GM23338 (cell line): ENCODE data around the gene CCDC157.

Source experiments
- CREB1 ChIP-seq: fragments of 250-450 bp; sonication (Bioruptor Pico); IDR thresholded peaks from 2 replicates; pipeline ENCODE4 v1.5.0; 2020; ENCODE audit warnings: low read depth, mild to moderate bottlenecking, moderate library complexity
- EZH2 ChIP-seq: fragments of 200-600 bp; sonication (generic); IDR thresholded peaks from one replicate; pipeline ENCODE4 v1.8.0; 2017; ENCODE audit warnings: antibody characterized with exemption, mild to moderate bottlenecking, low read depth; ENCODE audit not compliant: unreplicated experiment
- EZH2phosphoT487 ChIP-seq: fragments of 200-600 bp; sonication (generic); IDR thresholded peaks from one replicate; pipeline ENCODE4 v1.8.1; 2018; ENCODE audit warnings: antibody characterized with exemption; ENCODE audit not compliant: unreplicated experiment
- JUNB ChIP-seq: IDR thresholded peaks from one replicate; pipeline ENCODE4 v1.6.1; 2016; ENCODE audit warnings: antibody characterized with exemption; ENCODE audit not compliant: unreplicated experiment
- NANOG ChIP-seq: IDR thresholded peaks from 2 replicates; pipeline ENCODE4 v1.6.1; 2016; ENCODE audit warnings: antibody characterized with exemption, borderline replicate concordance
- POLR2AphosphoS5 ChIP-seq: IDR thresholded peaks from 2 replicates; pipeline ENCODE4 v1.6.1; 2016; ENCODE audit warnings: antibody characterized with exemption, low read depth
- STAT1 ChIP-seq: IDR thresholded peaks from one replicate; pipeline ENCODE4 v1.6.1; 2016; ENCODE audit warnings: antibody characterized with exemption; ENCODE audit not compliant: unreplicated experiment
- TF ChIP-seq, protein P1 (sequence below), 2 experiments: fragments of 200-600 bp in 1 of 2; sonication (generic) in 1 of 2; conservative IDR thresholded peaks; 2 replicates each; pipeline versions ENCODE4 v1.5.1 to v1.6.1; 2016 to 2017; ENCODE audit warnings: antibody characterized with exemption in 2 of 2, low read depth in 2 of 2, mild to moderate bottlenecking in 2 of 2, moderate library complexity in 1 of 2
- TF ChIP-seq, protein P2 (sequence below): IDR thresholded peaks from one replicate; pipeline ENCODE4 v1.6.1; 2018; ENCODE audit warnings: antibody characterized with exemption; ENCODE audit not compliant: unreplicated experiment
- TF ChIP-seq, protein P3 (sequence below): fragments of 250-450 bp; sonication (Bioruptor Pico); IDR thresholded peaks from 2 replicates; pipeline ENCODE4 v1.5.0; 2020; ENCODE audit warnings: mild to moderate bottlenecking, moderate library complexity

DNA sequence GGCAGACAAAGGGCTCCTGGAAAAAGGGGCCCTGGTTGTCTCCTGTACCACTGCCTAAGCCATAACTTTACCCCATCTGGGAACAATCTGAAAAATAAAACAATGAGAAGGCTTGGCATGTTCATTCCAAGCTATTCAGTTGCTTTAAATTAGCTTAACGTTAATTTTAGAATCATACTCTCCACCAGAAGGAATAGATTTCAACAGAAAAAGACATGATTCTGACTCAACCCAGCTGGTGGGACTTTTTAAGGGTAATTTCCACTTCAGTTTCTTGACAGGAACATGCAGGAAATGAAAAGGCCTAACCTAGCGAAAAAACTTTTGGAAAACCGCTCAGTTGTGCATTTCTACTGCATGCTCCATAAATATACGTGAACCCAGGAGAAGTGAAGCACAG lies 8.0 kb upstream of the CCDC157 start:
- TF ChIP-seq, protein P1, sequence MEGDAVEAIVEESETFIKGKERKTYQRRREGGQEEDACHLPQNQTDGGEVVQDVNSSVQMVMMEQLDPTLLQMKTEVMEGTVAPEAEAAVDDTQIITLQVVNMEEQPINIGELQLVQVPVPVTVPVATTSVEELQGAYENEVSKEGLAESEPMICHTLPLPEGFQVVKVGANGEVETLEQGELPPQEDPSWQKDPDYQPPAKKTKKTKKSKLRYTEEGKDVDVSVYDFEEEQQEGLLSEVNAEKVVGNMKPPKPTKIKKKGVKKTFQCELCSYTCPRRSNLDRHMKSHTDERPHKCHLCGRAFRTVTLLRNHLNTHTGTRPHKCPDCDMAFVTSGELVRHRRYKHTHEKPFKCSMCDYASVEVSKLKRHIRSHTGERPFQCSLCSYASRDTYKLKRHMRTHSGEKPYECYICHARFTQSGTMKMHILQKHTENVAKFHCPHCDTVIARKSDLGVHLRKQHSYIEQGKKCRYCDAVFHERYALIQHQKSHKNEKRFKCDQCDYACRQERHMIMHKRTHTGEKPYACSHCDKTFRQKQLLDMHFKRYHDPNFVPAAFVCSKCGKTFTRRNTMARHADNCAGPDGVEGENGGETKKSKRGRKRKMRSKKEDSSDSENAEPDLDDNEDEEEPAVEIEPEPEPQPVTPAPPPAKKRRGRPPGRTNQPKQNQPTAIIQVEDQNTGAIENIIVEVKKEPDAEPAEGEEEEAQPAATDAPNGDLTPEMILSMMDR (conservative IDR thresholded peaks at IDR 0.05; ENCODE audit: low read depth in 2 of 2), result no peak
- no peak for TF ChIP-seq EZH2
- no peak for TF ChIP-seq POLR2AphosphoS5
- TF ChIP-seq NANOG, result no peak
- TF ChIP-seq EZH2phosphoT487, result no peak
- TF ChIP-seq CREB1 (CRISPR knock-in tag), result no peak
- TF ChIP-seq JUNB, result no peak
- TF ChIP-seq, protein P2, sequence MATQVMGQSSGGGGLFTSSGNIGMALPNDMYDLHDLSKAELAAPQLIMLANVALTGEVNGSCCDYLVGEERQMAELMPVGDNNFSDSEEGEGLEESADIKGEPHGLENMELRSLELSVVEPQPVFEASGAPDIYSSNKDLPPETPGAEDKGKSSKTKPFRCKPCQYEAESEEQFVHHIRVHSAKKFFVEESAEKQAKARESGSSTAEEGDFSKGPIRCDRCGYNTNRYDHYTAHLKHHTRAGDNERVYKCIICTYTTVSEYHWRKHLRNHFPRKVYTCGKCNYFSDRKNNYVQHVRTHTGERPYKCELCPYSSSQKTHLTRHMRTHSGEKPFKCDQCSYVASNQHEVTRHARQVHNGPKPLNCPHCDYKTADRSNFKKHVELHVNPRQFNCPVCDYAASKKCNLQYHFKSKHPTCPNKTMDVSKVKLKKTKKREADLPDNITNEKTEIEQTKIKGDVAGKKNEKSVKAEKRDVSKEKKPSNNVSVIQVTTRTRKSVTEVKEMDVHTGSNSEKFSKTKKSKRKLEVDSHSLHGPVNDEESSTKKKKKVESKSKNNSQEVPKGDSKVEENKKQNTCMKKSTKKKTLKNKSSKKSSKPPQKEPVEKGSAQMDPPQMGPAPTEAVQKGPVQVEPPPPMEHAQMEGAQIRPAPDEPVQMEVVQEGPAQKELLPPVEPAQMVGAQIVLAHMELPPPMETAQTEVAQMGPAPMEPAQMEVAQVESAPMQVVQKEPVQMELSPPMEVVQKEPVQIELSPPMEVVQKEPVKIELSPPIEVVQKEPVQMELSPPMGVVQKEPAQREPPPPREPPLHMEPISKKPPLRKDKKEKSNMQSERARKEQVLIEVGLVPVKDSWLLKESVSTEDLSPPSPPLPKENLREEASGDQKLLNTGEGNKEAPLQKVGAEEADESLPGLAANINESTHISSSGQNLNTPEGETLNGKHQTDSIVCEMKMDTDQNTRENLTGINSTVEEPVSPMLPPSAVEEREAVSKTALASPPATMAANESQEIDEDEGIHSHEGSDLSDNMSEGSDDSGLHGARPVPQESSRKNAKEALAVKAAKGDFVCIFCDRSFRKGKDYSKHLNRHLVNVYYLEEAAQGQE, result no peak
- TF ChIP-seq, protein P3, sequence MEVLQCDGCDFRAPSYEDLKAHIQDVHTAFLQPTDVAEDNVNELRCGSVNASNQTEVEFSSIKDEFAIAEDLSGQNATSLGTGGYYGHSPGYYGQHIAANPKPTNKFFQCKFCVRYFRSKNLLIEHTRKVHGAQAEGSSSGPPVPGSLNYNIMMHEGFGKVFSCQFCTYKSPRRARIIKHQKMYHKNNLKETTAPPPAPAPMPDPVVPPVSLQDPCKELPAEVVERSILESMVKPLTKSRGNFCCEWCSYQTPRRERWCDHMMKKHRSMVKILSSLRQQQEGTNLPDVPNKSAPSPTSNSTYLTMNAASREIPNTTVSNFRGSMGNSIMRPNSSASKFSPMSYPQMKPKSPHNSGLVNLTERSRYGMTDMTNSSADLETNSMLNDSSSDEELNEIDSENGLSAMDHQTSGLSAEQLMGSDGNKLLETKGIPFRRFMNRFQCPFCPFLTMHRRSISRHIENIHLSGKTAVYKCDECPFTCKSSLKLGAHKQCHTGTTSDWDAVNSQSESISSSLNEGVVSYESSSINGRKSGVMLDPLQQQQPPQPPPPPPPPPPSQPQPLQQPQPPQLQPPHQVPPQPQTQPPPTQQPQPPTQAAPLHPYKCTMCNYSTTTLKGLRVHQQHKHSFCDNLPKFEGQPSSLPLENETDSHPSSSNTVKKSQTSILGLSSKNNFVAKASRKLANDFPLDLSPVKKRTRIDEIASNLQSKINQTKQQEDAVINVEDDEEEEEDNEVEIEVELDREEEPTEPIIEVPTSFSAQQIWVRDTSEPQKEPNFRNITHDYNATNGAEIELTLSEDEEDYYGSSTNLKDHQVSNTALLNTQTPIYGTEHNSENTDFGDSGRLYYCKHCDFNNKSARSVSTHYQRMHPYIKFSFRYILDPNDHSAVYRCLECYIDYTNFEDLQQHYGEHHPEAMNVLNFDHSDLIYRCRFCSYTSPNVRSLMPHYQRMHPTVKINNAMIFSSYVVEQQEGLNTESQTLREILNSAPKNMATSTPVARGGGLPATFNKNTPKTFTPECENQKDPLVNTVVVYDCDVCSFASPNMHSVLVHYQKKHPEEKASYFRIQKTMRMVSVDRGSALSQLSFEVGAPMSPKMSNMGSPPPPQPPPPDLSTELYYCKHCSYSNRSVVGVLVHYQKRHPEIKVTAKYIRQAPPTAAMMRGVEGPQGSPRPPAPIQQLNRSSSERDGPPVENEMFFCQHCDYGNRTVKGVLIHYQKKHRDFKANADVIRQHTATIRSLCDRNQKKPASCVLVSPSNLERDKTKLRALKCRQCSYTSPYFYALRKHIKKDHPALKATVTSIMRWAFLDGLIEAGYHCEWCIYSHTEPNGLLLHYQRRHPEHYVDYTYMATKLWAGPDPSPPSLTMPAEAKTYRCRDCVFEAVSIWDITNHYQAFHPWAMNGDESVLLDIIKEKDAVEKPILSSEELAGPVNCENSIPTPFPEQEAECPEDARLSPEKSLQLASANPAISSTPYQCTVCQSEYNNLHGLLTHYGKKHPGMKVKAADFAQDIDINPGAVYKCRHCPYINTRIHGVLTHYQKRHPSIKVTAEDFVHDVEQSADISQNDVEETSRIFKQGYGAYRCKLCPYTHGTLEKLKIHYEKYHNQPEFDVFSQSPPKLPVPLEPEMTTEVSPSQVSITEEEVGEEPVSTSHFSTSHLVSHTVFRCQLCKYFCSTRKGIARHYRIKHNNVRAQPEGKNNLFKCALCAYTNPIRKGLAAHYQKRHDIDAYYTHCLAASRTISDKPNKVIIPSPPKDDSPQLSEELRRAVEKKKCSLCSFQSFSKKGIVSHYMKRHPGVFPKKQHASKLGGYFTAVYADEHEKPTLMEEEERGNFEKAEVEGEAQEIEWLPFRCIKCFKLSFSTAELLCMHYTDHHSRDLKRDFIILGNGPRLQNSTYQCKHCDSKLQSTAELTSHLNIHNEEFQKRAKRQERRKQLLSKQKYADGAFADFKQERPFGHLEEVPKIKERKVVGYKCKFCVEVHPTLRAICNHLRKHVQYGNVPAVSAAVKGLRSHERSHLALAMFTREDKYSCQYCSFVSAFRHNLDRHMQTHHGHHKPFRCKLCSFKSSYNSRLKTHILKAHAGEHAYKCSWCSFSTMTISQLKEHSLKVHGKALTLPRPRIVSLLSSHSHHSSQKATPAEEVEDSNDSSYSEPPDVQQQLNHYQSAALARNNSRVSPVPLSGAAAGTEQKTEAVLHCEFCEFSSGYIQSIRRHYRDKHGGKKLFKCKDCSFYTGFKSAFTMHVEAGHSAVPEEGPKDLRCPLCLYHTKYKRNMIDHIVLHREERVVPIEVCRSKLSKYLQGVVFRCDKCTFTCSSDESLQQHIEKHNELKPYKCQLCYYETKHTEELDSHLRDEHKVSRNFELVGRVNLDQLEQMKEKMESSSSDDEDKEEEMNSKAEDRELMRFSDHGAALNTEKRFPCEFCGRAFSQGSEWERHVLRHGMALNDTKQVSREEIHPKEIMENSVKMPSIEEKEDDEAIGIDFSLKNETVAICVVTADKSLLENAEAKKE (CRISPR knock-in tag), result no peak
- no peak for TF ChIP-seq STAT1
